GM18907 (cell line): ENCODE results near the gene CLDN2.

Source experiments
- ATAC-seq: cut with Tn5 transposase; IDR thresholded peaks from one replicate; pipeline ENCODE4 v1.9.1; 2021; ENCODE audit warnings: mild to moderate bottlenecking, moderate library complexity; ENCODE audit not compliant: unreplicated experiment

Gene CLDN2

GRCh38 chrX:106917830-106918500 is 2.2 kb upstream of the CLDN2 start:
- peak; percentile 82 for ATAC-seq

- no peak for ATAC-seq
Observed at GRCh38 chrX:106921637-106922036, 1.4 kb downstream of the CLDN2 start.

- ATAC-seq = no peak
Observed at GRCh38 chrX:106927023-106927422, 6.8 kb downstream of the CLDN2 start.

- ATAC-seq = no peak
Observed at GRCh38 chrX:106927700-106928099, 7.5 kb downstream of the CLDN2 start.

- ATAC-seq = no peak
Observed at GRCh38 chrX:106928227-106928626, 8.0 kb downstream of the CLDN2 start.

- no peak for ATAC-seq
Observed at GRCh38 chrX:106931831-106932491, 11.8 kb downstream of the CLDN2 start.

- ATAC-seq = no peak
Observed at GRCh38 chrX:106932492-106932923, 12.3 kb downstream of the CLDN2 start.

- no peak for ATAC-seq
Observed at GRCh38 chrX:106932960-106933537, 12.8 kb downstream of the CLDN2 start.

GRCh38 chrX:106933538-106933961 is 13.3 kb downstream of the CLDN2 start:
- no peak for ATAC-seq

- ATAC-seq = no peak
Observed at GRCh38 chrX:106935175-106935574, 15.0 kb downstream of the CLDN2 start.

- ATAC-seq = no peak
Observed at GRCh38 chrX:106936246-106936645, 16.0 kb downstream of the CLDN2 start.

GRCh38 chrX:106939566-106939965 is 19.4 kb downstream of the CLDN2 start:
- no peak for ATAC-seq

GRCh38 chrX:106940068-106940467 is 19.9 kb downstream of the CLDN2 start:
- no peak for ATAC-seq

GRCh38 chrX:106946464-106946863 is 26.3 kb downstream of the CLDN2 start:
- ATAC-seq = no peak

- no peak for ATAC-seq
Observed at GRCh38 chrX:106948641-106949040, 28.4 kb downstream of the CLDN2 start.

- no peak for ATAC-seq
Observed at GRCh38 chrX:106949366-106949765, 29.2 kb downstream of the CLDN2 start.

- ATAC-seq = no peak
Observed at GRCh38 chrX:106950381-106950780, 30.2 kb downstream of the CLDN2 start.

GRCh38 chrX:106951230-106951629 is 31.0 kb downstream of the CLDN2 start:
- ATAC-seq = no peak

GRCh38 chrX:106952089-106952488 is 31.9 kb downstream of the CLDN2 start:
- no peak for ATAC-seq

- no peak for ATAC-seq
Observed at GRCh38 chrX:106952538-106952937, 32.3 kb downstream of the CLDN2 start.

- no peak for ATAC-seq
Observed at GRCh38 chrX:106952988-106953387, 32.8 kb downstream of the CLDN2 start.

- no peak for ATAC-seq
Observed at GRCh38 chrX:106954041-106954440, 33.8 kb downstream of the CLDN2 start.
